Body of pancreas (tissue), 4 donors: ENCODE data around the gene YWHAE.

Experiments
- CTCF ChIP-seq, 7 experiments: fragments of 450-650 bp in 4 of 7; fragments of 200-600 bp in 3 of 7; sonication (generic) in 3 of 7; IDR thresholded peaks; one replicate each; pipeline ENCODE4 v1.5.1; 2016 to 2019; ENCODE audit warnings: antibody characterized with exemption in 7 of 7
- POLR2A ChIP-seq, 3 donors: fragments of 450-650 bp; IDR thresholded peaks; one replicate each; pipeline ENCODE4 v1.6.1; 2016; ENCODE audit warnings: antibody characterized with exemption in 3 of 3, mild to moderate bottlenecking in 2 of 3

DNA sequence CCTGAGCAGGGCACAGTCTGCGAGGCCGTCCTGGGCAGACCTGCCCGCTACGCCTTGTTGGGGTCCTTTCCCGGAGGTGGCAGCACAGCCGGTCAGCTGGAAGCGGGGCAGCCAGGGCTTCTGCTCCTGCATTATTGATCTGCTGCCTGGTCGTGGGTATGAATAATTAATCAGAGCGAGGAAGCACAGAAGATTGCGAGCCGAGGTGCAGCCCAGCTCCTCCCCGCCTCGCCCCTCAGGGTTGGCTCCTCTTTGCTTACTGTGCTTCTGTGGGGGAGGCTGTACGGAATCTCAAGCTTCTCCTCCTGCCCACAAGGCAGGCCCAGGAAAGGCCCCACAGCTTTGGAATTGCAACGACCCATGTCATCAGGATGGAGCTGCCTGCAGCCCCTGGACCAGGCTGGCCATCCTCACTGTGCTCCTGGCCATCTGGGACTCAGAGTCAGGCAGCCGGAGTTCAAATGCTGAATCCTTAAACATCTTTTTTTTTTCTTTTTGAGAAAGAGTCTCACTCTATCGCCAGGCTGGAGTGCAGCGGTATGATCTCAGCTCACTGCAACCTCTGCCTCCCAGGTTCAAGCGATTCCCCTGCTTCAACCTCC lies 95.0 kb downstream of the YWHAE start:
- TF ChIP-seq POLR2A (IDR thresholded peaks at IDR 0.05) (no peak), CTCF (IDR thresholded peaks at IDR 0.05) (no peak)
